Measurements from ENCODE around the gene PRSS36. TPM values are rescaled to one million over a fixed set of nuclear protein-coding genes. Genes with fewer than 3 reads are reported as not detected.

The PRSS36 gene
- total and polyA plus RNA-seq, 12 donors = 0.30 to 3.4 (median 1.3) TPM

- DNase-seq (no peak), ATAC-seq (no peak)
- H3K27ac ChIP-seq = no peak overlapping the region
- peaks cover 3 to 49% (median 38%) of the 10 kb centered on the region in 9 donors for H3K4me1 ChIP-seq
- 91 to 95% methylated on average over 6 of the region's 6 CpGs for WGBS, 2 donors
- no peak for TF ChIP-seq CTCF (IDR thresholded peaks at IDR 0.05)
- intact Hi-C loops (cut with DNase I) = no loop called here
- H3K9me3 ChIP-seq = no peaks in the 10 kb centered on the region
- no peaks in the 10 kb centered on the region for H3K27me3 ChIP-seq
- peaks cover 0 to 54% (median 30%) of the 10 kb centered on the region in 9 donors for H3K36me3 ChIP-seq
- no peak overlapping the region for H3K4me3 ChIP-seq
Observed at GRCh38 chr16:31133046-31133501, 16.8 kb downstream of the PRSS36 start.

- ATAC-seq (no peak), DNase-seq (no peak)
- 87 to 89% methylated on average over 20 of the region's 20 CpGs for WGBS, 2 donors
- Histone ChIP-seq H3K36me3 (peaks cover 0 to 60% (median 36%) of the 10 kb centered on the region in 9 donors), H3K4me1 (peaks cover 3 to 56% (median 40%) of the 10 kb centered on the region in 9 donors), H3K9me3 (no peaks in the 10 kb centered on the region), H3K4me3 (no peak overlapping the region), H3K27ac (no peak overlapping the region), H3K27me3 (no peaks in the 10 kb centered on the region)
- intact Hi-C loops (cut with DNase I) = no loop called here
- no peak for TF ChIP-seq CTCF (IDR thresholded peaks at IDR 0.05)
Observed at GRCh38 chr16:31132303-31132979, 17.4 kb downstream of the PRSS36 start.

GRCh38 chr16:31131841-31132271 is 18.0 kb downstream of the PRSS36 start:
- Histone ChIP-seq H3K9me3 (no peaks in the 10 kb centered on the region), H3K27ac (no peak overlapping the region), H3K27me3 (no peaks in the 10 kb centered on the region), H3K4me3 (no peak overlapping the region), H3K4me1 (peaks cover 3 to 61% (median 40%) of the 10 kb centered on the region in 9 donors), H3K36me3 (peaks cover 0 to 66% (median 41%) of the 10 kb centered on the region in 9 donors)
- TF ChIP-seq CTCF (IDR thresholded peaks at IDR 0.05) = no peak
- intact Hi-C loops (cut with DNase I) = no loop called here
- ATAC-seq (no peak), DNase-seq (no peak)
- 85 to 88% methylated on average over 5 of the region's 5 CpGs for WGBS, 2 donors

DNA sequence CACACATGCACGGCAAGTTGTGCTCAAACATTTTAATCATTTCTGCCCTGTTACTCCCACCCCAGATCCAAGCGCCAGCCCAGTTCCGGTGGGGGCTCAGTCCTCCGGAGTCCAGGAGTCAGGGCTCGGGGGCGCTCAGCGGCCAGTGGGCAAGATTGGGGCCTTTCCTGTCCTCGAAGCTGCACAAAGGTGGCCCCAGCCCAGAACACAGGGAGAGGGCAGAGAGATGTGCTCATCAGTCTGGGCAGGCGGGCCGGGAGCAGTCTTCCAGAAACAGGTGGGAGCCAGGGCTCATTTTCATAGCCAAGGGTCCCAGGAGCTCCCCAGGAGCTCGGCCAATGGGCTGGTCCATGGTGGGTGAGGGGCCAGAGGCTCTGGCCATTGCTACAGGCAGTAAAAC is 18.4 kb downstream of the PRSS36 start:
- Histone ChIP-seq H3K9me3 (no peaks in the 10 kb centered on the region), H3K4me3 (no peak overlapping the region), H3K36me3 (peaks cover 0 to 68% (median 44%) of the 10 kb centered on the region in 9 donors), H3K27ac (peak overlapping the region in 1 of 10 donors; percentile 97), H3K4me1 (peaks cover 3 to 63% (median 40%) of the 10 kb centered on the region in 9 donors), H3K27me3 (no peaks in the 10 kb centered on the region)
- ATAC-seq (no peak), DNase-seq (no peak)
- no peak for TF ChIP-seq CTCF (IDR thresholded peaks at IDR 0.05)
- WGBS, 2 donors = 92 to 94% methylated on average over 11 of the region's 11 CpGs
- intact Hi-C loops (cut with DNase I) = no loop called here

All from heart right ventricle (tissue), 16 donors.